ENCODE measurements around the gene RAB40A.

RAB40A gene

DNA sequence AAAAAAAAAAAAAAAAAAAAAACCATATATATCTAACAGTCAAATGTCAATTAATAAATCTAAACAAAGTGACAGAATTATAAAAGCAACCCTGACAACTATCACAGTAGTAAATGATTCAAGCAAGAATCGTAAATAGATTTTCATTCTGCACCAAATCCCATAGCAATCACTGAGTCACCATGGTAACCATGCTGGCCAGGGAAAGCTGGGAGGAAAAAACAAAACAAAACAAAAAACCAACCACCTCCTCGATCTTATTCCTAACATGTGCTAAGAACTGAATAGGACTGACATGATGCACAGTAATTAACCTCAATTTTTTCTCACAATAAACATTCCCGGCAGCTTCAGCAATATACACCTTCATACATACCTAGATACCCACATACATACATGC lies 30.6 kb upstream of the RAB40A start:
- Histone ChIP-seq H3K9me2 (replicated peaks; ENCODE audit: insufficient read depth, low read length) (no peaks in the 10 kb centered on the region), H3K9me3 (ENCODE audit: insufficient read depth, low read length) (no peaks in the 10 kb centered on the region), H3K27ac (ENCODE audit: low read depth, low read length) (no peak overlapping the region), H4K20me1 (ENCODE audit: low read depth, low read length) (no peaks in the 10 kb centered on the region), H3K4me3 (ENCODE audit: insufficient read depth, low read length, poor library complexity, severe bottlenecking) (no peak overlapping the region), H3K27me3 (ENCODE audit: low read length) (no peaks in the 10 kb centered on the region), H3K4me2 (ENCODE audit: low read depth, low read length, poor library complexity, severe bottlenecking) (no peak overlapping the region), H3K36me3 (ENCODE audit: low read length) (no peaks in the 10 kb centered on the region), H3K79me2 (ENCODE audit: insufficient read depth, low read length) (no peaks in the 10 kb centered on the region), H3K9ac (ENCODE audit: low read length) (no peak overlapping the region), H2AFZ (ENCODE audit: low read depth, low read length, severe bottlenecking) (no peak overlapping the region), H3F3A (ENCODE audit: insufficient read depth) (no peaks in the 10 kb centered on the region)
- TF ChIP-seq EZH2phosphoT487 (conservative IDR thresholded peaks at IDR 0.05; ENCODE audit: low read length): no peak
- TF ChIP-seq, protein P1, sequence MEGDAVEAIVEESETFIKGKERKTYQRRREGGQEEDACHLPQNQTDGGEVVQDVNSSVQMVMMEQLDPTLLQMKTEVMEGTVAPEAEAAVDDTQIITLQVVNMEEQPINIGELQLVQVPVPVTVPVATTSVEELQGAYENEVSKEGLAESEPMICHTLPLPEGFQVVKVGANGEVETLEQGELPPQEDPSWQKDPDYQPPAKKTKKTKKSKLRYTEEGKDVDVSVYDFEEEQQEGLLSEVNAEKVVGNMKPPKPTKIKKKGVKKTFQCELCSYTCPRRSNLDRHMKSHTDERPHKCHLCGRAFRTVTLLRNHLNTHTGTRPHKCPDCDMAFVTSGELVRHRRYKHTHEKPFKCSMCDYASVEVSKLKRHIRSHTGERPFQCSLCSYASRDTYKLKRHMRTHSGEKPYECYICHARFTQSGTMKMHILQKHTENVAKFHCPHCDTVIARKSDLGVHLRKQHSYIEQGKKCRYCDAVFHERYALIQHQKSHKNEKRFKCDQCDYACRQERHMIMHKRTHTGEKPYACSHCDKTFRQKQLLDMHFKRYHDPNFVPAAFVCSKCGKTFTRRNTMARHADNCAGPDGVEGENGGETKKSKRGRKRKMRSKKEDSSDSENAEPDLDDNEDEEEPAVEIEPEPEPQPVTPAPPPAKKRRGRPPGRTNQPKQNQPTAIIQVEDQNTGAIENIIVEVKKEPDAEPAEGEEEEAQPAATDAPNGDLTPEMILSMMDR (IDR thresholded peaks at IDR 0.05; ENCODE audit: insufficient read depth, low read length, poor library complexity, severe bottlenecking): no peak

DNA sequence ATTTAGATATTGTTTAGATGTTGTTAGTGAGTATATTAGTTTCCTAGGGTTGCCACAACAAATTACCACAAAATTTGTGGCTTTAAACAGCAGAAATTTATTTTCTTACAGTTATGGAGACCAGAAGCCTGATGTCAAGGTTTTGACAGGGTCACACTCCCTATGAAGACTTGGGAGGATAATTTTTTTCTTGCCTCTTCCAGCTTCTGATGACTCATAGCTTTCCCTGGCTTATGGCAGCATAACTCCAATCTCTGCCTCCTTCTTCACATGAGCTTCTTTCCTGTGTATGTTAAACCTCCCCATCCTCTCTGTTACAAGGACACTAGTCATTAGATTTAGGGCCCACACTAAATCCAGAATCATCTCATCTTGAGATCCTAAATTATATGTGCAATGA lies 20.9 kb upstream of the RAB40A start:
- Histone ChIP-seq H3K9me3 (ENCODE audit: insufficient read depth, low read length) (no peaks in the 10 kb centered on the region), H3K36me3 (ENCODE audit: low read length) (no peaks in the 10 kb centered on the region), H3K9me2 (replicated peaks; ENCODE audit: insufficient read depth, low read length) (no peaks in the 10 kb centered on the region), H3K9ac (ENCODE audit: low read length) (no peak overlapping the region), H2AFZ (ENCODE audit: low read depth, low read length, severe bottlenecking) (no peak overlapping the region), H4K20me1 (ENCODE audit: low read depth, low read length) (no peaks in the 10 kb centered on the region), H3K27ac (ENCODE audit: low read depth, low read length) (no peak overlapping the region), H3K79me2 (ENCODE audit: insufficient read depth, low read length) (no peaks in the 10 kb centered on the region), H3F3A (ENCODE audit: insufficient read depth) (no peaks in the 10 kb centered on the region), H3K4me2 (ENCODE audit: low read depth, low read length, poor library complexity, severe bottlenecking) (no peak overlapping the region), H3K4me3 (ENCODE audit: insufficient read depth, low read length, poor library complexity, severe bottlenecking) (no peak overlapping the region), H3K27me3 (ENCODE audit: low read length) (no peaks in the 10 kb centered on the region)
- no peak for TF ChIP-seq EZH2phosphoT487 (conservative IDR thresholded peaks at IDR 0.05; ENCODE audit: low read length)
- TF ChIP-seq, protein P1 (IDR thresholded peaks at IDR 0.05; ENCODE audit: insufficient read depth, low read length, poor library complexity, severe bottlenecking): no peak

DNA sequence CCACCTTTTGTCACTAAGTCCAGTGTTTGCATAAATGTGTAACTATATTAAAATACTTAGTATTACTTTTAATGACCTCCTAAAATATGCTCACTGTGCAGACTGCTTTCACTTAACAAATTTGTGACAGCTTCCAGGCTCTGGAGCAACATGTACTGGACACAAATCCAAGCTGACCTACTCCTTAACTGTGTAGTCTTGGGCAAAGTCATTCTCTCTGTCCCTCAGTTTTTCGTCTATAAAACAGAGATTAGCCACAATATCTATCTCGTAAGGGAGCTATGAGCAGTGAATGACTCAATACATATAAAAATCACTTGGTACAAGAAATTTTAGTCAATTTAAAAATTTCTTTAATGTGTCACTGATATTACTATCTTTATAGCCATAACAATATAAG lies 20.4 kb upstream of the RAB40A start:
- Histone ChIP-seq H3F3A (ENCODE audit: insufficient read depth) (no peaks in the 10 kb centered on the region), H3K27ac (ENCODE audit: low read depth, low read length) (no peak overlapping the region), H3K27me3 (ENCODE audit: low read length) (no peaks in the 10 kb centered on the region), H3K4me3 (ENCODE audit: insufficient read depth, low read length, poor library complexity, severe bottlenecking) (no peak overlapping the region), H3K9ac (ENCODE audit: low read length) (no peak overlapping the region), H2AFZ (ENCODE audit: low read depth, low read length, severe bottlenecking) (no peak overlapping the region), H3K9me2 (replicated peaks; ENCODE audit: insufficient read depth, low read length) (no peaks in the 10 kb centered on the region), H3K79me2 (ENCODE audit: insufficient read depth, low read length) (no peaks in the 10 kb centered on the region), H3K4me2 (ENCODE audit: low read depth, low read length, poor library complexity, severe bottlenecking) (no peak overlapping the region), H3K36me3 (ENCODE audit: low read length) (no peaks in the 10 kb centered on the region), H3K9me3 (ENCODE audit: insufficient read depth, low read length) (no peaks in the 10 kb centered on the region), H4K20me1 (ENCODE audit: low read depth, low read length) (no peaks in the 10 kb centered on the region)
- TF ChIP-seq EZH2phosphoT487 (conservative IDR thresholded peaks at IDR 0.05; ENCODE audit: low read length): no peak
- TF ChIP-seq, protein P1 (IDR thresholded peaks at IDR 0.05; ENCODE audit: insufficient read depth, low read length, poor library complexity, severe bottlenecking): no peak
